ENCODE data around the gene TOP2A. TPM values are rescaled to one million over a fixed set of nuclear protein-coding genes. Genes with fewer than 3 reads are reported as not detected.

The TOP2A gene
- total RNA-seq, 1 donor from 2014 or later = 0.79 TPM

Other genes starting within 250 kb of the TOP2A start
- 11.1 and 30.0 TPM in 2 replicates for gene RAPGEFL1, start 240.4 kb downstream of the TOP2A start, total RNA-seq
- gene WIPF2, start 198.6 kb downstream of the TOP2A start, total RNA-seq = 6.3 and 8.8 TPM in 2 replicates
- 3.4 and 4.6 TPM in 2 replicates for gene CDC6, start 130.0 kb downstream of the TOP2A start, total RNA-seq
- gene RARA, start 108.7 kb downstream of the TOP2A start, total RNA-seq = 1.3 and 2.3 TPM in 2 replicates
- 0.13 and 0.53 TPM in 2 replicates for gene GJD3, start 53.2 kb downstream of the TOP2A start, total RNA-seq
- 17.3 and 21.9 TPM in 2 replicates for gene IGFBP4, start 25.6 kb upstream of the TOP2A start, total RNA-seq
- 22.0 and 27.1 TPM in 2 replicates for gene TNS4, start 83.7 kb upstream of the TOP2A start, total RNA-seq
- not detected in 2 replicates for gene CCR7, start 147.6 kb upstream of the TOP2A start, total RNA-seq
- 49.2 and 75.5 TPM in 2 replicates for gene SMARCE1, start 229.9 kb upstream of the TOP2A start, total RNA-seq
- gene KRT222, start 247.3 kb upstream of the TOP2A start, total RNA-seq = not detected in 2 replicates